GM21528 (cell line): ENCODE data around the gene COPA.

Experiments
- ATAC-seq: cut with Tn5 transposase; IDR thresholded peaks from one replicate; pipeline ENCODE4 v1.9.1; 2021; ENCODE audit warnings: mild to moderate bottlenecking, moderate library complexity; ENCODE audit not compliant: unreplicated experiment, low FRiP score

COPA gene

DNA sequence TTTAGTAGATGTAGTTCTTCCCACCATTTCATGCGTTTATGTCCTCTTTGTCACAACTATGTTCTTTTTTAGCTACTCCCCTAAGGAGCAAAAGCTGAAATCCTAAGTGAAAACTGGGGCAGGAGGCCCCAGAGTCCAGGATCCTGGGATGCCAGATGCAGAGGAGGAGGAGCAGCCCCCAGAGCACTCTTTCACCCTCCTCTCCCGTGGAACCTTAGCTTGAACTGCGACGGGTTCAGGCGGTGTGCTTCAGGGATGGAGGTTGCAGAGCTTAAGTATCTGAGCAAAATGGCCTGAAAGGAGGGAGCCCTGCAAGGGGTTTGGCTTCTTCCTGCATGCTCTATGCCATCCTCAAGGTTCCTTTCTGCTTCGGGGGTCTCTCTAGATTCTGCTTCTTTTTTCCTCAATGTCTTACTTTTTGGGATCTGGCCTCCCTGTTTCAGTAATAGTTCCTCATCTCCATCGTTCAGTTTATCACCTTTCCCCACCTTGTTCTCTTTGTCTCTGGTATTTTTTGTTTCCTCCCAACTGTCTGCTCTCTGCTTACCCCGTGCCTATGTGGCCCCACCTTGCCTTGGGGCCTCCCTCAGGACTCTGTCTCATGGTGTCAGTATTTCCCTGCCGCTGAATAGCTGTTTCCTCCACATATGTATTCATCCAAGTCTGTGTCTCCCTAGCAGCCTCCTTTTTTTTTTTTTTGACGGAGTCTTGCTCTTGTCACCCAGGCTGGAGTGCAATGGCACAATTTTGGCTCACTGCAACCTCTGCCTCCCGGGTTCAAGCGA, 21.1 kb upstream of the COPA start:
- ATAC-seq: no peak

DNA sequence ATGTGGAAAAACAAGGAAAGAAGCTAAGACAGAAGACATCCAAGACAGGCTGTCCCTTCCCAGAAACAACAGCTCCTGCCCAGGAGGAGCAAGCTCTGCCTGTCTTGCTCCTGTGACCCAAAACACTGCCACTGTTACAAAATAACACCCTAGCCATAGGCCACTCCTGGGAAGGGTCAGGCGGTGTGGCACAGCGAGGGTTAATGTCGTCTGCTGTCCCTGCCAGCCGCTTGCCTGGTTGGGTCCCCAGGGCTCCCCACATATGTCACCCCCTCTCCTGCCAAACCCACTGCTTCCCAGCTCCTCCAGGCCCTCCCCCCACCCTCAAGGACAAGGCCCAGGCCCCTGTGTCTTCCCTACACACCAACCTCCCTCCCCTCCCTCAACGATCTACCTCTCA, 20.0 kb upstream of the COPA start:
- no peak for ATAC-seq

DNA sequence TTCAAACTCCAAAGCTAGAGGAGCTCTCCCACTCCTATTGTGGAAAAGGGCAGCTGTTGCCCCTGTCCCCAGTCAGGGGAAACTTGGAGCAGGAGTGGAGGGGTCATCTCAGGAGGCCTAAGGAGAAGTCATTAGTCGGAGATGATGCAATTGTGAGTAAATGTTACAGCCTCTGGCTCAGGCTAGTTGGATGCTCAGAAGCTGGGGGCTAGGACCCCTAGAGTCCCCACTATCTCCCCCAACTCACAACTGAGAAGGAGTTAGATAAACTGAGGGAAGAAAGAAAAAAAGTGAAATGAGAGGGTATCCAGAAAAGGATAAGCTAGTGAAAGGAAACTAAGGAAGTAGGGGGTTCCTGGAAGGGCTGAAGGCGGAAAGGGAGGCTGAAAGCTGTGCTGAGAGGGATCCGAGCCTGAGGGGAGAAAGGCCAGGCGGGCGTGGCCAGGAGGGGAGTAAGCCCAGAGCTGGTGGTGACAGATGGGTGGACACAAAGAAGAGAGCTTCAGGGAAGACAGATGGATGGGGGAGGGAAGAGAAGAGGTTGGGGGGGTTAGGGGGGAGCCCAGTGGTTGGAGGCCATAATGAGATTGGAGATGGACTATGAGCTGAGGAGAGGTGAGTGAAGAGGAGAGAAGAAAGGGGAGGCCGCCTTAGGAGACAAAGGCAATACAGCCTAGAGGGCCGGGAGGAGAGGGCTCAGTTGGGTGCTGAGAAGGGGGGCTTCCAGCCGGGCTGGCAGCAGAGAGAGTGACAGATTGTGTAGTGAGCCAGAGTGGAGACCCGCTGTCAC, 19.3 kb upstream of the COPA start:
- no peak for ATAC-seq

DNA sequence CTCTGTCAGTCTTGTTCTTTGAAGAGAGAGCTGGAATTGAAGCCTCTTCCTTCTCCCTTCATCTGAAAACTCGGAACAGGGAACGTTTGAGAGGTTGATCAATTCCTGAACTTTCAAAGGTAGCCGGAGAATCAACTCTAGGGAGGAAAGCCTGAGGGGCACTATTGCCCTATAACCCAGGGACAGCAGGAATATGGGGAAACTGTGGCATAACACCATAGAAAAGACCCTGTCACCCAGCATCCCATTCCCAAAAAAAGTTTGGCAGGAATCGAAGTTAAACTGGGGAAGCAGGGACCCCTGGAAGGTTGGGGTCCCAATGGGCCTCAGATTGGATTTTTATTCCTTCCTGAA, 18.7 kb upstream of the COPA start:
- ATAC-seq: no peak

DNA sequence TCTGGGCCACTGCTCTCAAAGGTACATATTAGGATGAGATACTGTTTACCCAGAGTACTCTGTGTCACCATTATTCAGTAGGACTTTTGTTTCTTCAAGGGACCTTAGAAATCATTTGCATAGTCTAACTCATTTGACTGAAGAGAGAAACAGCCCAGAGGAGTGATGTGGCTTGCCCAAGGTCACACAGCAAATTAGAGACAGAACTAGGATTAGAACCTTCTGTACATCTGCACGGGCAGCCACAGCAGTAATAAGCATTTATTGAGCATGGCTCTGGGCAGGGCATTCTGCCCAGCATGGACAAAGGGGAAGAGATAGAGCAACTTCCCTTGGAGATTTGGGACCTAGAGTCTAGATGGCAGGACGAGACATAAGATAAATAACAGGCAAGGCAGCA, 18.1 kb upstream of the COPA start:
- no peak for ATAC-seq

DNA sequence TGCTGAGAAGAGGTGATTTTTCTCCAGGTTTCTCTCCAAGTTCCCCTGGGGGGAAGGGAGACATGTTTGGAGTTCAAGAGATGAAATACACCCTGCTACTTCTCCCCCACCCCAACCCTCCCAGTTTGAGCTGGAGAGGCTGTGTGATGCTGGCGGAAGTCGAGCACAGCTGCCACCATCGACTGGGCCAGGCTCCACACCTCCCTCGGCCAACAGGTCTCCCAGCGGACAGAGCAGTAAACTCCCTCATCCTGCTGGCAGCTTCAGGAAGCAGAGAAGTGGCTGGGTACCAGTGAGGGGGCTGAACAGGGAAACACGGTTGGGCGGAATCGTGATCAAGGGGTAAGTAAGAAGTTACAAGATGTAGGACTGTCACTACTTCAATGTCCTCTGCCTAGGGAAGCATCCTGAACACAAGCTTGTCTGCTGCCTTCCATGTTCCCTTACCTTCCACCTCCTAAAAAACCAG, 17.2 kb upstream of the COPA start:
- no peak for ATAC-seq

DNA sequence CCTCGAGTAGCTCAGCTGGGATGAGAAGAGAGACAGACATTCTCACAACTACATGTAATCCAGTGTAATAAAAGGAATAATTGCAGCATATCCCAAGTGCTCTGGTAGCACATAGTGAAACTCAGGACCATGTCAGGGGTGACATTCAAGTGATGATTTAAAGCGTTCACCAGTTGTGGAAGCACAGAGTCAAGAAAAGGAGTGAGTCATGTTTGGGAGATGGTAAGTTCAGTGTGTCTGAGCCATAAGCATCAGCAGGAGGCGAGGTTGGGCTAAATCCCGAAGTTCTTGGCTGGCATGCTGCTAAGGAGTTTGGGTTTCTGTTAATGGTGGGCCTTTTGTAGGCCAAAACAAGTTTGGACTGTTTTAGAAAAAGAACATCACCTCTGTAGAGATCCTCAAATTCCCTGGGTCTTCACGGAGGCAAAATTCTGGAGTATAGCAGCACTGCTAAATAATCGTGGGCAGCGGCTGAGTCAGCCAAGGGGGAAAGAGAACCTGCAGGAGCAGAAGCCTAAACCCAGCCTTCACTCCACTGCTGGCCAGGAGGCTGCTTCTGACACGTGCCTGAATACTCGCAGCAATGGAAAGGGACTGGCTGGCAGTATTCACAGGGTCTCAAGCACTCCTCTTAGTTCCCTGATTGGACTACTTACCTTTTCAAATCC, 16.6 kb upstream of the COPA start:
- ATAC-seq: no peak

DNA sequence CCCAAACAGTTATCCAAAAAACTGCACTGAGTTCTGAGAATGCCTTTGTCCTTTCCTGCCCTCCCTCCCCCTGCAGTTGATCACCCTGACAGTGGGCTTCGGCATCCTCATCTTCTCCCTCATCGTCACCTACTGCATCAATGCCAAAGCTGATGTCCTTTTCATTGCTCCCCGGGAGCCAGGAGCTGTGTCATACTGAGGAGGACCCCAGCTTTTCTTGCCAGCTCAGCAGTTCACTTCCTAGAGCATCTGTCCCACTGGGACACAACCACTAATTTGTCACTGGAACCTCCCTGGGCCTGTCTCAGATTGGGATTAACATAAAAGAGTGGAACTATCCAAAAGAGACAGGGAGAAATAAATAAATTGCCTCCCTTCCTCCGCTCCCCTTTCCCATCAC, 15.0 kb upstream of the COPA start:
- ATAC-seq: no peak

DNA sequence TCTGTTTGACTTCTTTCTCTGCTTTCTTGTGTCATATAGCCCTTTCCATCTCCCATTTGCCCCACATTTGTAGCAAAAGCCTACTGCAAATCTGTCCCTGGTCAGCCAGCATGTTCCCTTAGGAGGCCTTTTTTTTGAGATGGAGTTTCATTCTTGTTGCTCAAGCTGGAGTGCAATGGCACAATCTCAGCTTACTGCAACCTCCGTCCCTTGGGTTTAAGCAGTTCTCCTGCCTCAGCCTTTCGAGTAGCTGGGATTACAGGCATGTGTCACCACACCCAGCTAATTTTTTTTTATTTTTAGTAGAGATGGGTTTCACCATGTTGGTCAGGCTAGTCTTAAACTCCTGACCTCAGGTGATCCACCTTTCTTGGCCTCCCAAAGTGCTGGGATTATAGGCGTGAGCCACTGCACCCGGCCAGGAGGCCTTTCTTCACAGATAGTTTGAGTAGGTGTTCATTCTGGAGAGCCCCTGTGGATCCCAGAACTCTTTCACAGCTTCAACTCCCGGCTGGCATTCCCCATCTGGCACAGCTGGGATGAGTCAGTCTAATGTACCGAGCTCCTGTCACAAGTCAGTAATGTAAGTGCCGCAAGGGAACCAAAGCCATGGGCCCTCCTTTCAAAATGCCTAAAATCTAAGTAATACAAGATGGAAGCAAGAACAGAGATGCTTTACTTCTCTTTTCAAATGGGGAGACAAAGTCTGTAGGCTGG, 14.4 kb upstream of the COPA start:
- ATAC-seq: no peak

DNA sequence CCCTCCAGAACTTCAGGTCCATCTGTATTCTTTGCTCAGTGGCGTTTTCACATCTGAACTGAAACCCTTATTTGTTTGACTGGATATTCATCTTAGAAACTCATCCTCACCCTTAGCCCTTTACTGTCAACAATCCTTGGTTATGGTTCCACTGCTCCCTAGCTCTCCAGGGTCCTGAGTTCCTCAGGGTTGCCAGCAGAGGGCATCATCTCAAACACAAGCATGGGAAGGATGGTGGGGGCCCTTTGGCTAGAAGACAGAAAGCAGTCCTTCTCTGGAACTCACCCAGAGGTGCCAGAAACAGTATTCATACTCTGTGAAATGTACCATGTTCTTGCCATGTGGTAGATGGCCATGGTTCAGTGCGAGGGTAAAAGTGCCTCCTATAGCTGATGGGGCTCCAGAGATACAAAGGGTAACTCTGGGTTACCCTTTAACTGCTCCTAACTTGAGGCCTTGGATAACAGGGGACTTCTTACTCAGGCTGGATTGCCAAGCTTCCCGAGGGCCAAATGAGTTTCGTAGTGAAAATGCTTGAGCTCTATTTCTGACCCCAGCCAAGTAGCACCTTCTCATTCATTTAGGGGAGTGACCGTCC, 11.4 kb upstream of the COPA start:
- ATAC-seq: no peak

DNA sequence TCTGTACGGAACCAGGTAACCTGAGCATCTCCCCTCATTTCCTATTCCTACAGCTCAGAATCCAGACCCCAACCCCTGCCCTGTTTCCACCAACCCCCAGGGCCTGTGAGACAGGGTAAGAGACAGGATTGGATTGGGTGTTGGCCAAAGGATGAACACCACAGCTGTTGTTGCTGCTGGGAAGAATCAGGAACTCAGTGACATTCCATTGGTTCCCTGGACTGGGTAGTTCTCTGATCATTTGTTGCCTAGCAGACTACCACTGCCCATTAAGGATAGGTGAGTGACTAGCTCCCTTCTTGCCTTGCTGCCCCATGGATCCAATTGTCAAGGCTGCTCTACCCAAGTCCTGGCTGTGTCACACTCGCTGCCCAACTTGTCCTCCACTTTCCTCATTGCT, 10.2 kb upstream of the COPA start:
- no peak for ATAC-seq

DNA sequence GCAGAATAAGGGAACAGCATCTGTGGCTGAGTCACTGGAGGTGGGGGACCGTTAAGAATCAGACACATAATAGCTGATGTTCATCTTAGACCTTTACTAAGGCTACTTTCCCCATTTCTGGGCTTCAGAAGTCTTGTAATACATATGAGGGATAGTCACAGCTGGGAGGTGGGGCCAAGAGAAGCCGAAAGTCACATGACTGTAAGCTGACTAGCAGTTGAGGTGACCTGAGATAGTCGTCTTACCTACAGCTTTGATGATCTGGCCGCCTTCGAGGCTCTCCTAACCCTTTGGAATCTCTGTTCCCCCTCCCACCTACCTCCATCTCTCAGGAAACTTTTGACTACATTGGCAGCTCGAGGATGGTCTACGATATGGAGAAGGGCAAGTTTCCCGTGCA, 9.5 kb upstream of the COPA start:
- no peak for ATAC-seq

DNA sequence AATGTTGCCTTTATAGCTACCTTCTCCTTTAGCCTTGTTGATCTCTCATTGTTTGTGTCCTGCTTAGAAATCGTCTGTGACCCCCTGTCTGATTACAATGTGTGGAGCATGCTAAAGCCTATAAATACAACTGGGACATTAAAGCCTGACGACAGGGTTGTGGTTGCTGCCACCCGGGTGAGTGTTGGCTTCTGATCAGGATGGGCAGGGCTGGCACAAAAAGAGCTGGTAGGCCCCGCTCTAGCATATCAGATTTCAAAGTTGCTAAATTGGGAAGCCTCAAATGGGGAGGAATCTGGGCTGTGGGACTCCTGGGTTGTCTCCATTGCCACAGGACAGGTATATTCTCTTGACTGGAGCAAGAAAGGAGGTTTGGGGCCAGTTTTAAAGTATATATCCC, 8.6 kb upstream of the COPA start:
- ATAC-seq: no peak

DNA sequence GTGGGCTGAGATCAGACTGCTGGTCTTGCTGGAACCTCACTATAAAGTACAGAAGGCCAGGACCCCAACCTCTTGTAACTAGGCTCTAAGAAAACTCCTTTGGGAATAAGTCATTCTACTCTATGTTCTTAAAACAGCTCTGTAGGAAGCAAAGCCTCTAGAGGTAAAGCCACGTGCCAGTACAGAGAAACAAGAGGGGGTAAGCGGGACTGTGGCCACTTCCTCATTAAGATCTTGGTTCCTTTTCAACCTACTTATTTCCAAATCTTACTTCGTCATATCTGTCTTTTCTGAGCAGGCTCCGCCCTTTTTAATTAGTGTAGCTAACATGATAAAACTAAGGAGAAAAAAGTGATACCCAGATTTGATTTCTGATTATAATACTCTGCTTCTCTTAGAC, 3.9 kb upstream of the COPA start:
- ATAC-seq: no peak

DNA sequence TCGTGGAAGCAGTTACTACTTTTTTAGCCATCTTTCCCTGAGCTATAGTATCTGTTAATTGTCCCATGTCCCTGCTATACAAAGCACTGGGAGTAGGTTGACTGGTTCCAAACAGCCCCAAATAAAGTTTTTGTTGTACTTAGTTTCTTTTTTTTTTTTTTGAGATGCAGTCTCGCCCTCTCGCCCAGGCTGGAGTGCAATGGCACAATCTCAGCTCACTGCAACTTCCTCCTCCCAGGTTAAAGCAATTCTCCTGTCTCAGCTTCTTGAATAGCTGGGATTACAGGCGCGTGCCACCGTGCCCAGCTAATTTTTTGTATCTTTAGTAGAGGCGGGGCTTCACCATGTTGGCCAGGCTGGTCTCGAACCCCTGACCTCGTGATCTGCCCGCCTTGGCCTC, 3.4 kb upstream of the COPA start:
- no peak for ATAC-seq

DNA sequence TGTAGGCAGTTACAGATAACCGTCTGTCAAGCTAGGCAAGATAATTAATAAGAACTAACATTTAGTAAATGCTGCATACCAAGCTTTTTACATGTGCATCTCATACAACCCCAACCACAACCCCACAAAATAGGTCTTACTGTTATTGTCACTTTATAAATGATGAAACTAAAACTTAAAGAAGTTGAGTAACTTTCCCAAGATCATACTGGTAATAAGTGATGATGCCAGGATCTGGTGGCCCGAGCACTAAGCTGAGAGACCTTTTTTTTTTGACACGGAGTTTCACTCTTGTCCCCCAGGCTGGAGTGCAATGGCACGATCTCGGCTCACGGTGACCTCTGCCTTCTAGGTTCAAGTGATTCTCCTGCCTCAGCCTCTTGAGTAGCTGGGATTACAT, 1.9 kb upstream of the COPA start:
- no peak for ATAC-seq

DNA sequence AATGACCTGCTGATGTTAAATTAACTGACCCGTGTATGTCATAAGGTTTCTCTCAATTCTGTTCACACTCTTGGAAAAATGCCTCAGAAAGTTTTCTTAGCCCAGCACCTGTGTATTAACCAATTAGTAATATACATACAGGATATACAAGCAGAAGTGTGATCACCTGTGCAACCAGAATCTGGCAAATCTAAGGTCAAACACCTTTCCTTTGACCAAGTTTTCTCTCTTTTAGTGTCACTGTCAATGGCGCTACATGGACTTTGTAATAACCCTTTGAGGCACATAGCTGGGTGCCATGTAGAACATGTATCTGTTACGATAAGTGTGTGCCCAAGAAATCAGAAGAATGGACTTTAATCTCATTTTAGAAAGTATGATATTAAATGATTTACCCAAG, 1.2 kb upstream of the COPA start:
- no peak for ATAC-seq

DNA sequence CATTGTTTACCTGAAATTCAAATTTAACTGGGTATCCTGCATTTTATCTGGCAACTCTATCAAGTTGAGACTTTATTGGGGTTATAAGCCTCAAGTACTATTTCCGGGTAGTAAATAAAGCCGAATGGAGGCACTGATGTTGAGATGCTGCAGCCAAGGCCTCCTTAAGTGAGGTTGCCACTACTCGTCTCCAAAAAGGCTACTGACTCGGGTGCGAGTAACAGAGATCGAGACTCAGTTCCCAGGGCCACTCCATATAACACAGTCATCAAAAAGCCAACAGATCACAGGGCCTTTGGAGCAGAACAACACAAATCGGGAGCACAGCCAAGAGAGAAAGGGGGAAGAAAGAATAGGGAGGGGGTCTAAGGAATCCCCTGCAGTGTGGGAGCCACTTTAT, 524 bp downstream of the COPA start:
- ATAC-seq: peak; percentile 2

DNA sequence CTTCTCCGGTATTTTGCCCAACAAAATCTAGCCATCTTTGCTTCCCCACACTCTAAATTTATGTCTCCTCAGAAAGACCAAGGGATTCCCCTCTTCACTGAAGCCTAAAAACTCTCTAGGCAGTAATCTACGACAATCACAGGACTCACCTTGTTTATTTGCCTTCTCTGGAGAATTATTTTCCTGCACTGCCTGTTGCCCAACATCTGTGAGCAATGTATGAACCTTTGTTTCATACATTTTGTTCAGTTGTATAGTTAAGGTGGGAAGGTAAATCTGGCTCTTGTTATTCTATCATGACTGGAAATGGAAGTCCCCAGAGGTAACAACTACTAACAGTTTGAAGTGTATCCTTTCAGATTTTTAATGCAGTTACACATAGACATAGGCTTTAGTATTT, 2.2 kb downstream of the COPA start:
- no peak for ATAC-seq

DNA sequence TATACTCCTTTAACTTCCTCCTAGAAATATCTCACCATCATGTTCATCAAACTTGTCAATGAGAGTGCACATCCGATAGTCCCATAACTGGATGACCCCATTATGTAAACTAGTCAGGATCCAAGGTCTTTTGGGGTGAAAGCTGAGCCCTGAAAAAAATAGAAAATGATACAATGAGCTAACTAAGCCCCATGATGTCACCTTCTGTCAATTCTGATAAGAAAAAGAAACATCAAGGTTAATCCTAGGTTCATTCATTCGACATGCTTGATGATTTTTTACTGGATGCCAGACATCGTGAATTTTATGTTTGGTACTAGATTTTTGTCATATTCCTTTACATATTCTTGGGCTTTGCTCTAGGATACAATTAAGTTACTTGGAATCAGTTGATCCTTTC, 2.9 kb downstream of the COPA start:
- ATAC-seq: no peak

DNA sequence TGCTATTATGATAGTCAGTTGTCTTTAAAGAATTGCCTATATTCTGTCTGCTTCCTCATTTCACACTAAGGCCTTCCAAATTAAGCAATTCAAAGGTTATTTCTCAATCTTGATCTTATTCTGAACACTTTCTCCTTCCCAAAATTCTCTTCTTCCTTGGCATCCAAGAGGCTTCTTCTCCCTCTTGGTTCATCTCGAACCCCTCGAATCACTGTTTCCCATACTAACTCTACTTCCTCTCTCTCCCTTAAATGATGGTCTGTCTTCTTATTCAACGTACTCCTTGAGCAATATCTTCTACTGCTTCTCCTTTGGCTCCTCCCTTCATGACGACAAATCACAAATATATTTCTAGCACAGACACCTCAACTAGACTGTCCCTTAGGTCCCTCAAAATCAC, 4.5 kb downstream of the COPA start:
- no peak for ATAC-seq
